ENCODE measurements around the gene GGCT. TPM values are rescaled to one million over a fixed set of nuclear protein-coding genes. Genes with fewer than 3 reads are reported as not detected.
"Not testable (repeated sequence)": the region's sequence is repeated elsewhere in the genome, so short reads cannot be mapped to it uniquely, and the experiment has no call there.

GGCT gene
- total RNA-seq, 1 experiment from 2014 or later: 52.2 TPM

GRCh38 chr7:30507346-30507900, 2.8 kb upstream of the GGCT start:
- BruUV-seq (replicated peaks); H3K36me3 ChIP-seq (ENCODE audit: control insufficient read depth, insufficient read depth, low read length); H3K27me3 ChIP-seq (ENCODE audit: control insufficient read depth, insufficient read depth, low read length); H3K9me3 ChIP-seq (ENCODE audit: control insufficient read depth, insufficient read depth, low read depth, low read length); H3K27ac ChIP-seq (ENCODE audit: low read length); in situ Hi-C loops (cut with HindIII; ENCODE audit: low pct_unique_long_range_greater_than_20kb, low sequenced_read_pairs); H3K4me3 ChIP-seq (ENCODE audit: low read depth in 2 of 2, low read length in 2 of 2); CTCF ChIA-PET; intact Hi-C loops (cut with micrococcal nuclease; ENCODE audit: unreplicated experiment); POLR2A ChIA-PET; DNase-seq (ENCODE audit: low read depth, low spot score); ATAC-seq: not testable (repeated sequence)
- H3K4me1 ChIP-seq (ENCODE audit: control insufficient read depth, insufficient read depth, low read length): peaks cover 15% of the 10 kb centered on the region; the same call in 1 of the 2 replicates

GRCh38 chr7:30505174-30505697, 607 bp upstream of the GGCT start:
- intact Hi-C loops (cut with micrococcal nuclease; ENCODE audit: unreplicated experiment): no loop called here
- Histone ChIP-seq H3K4me1 (ENCODE audit: control insufficient read depth, insufficient read depth, low read length) (peaks cover 15% of the 10 kb centered on the region; the same call in 1 of the 2 replicates), H3K9me3 (ENCODE audit: control insufficient read depth, insufficient read depth, low read depth, low read length) (no peaks in the 10 kb centered on the region), H3K4me3 (ENCODE audit: low read depth in 2 of 2, low read length in 2 of 2) (peak overlapping the region; percentile 89 to 94), H3K27me3 (ENCODE audit: control insufficient read depth, insufficient read depth, low read length) (no peaks in the 10 kb centered on the region), H3K36me3 (ENCODE audit: control insufficient read depth, insufficient read depth, low read length) (no peaks in the 10 kb centered on the region), H3K27ac (ENCODE audit: low read length) (peak overlapping the region; percentile 94)
- in situ Hi-C loops (cut with HindIII; ENCODE audit: low pct_unique_long_range_greater_than_20kb, low sequenced_read_pairs): no loop called here
- DNase-seq (ENCODE audit: low read depth, low spot score): peak; percentile 41
- BruUV-seq (replicated peaks): TSS peak; percentile 93
- TF ChIP-seq POLR2AphosphoS5 (IDR thresholded peaks at IDR 0.05; ENCODE audit: low read depth, low read length) (no peak), REST (IDR thresholded peaks at IDR 0.05; ENCODE audit: insufficient read depth in 1 of 2, low read depth in 2 of 2, low read length in 1 of 2) (no peak), SIN3A (IDR thresholded peaks at IDR 0.05; ENCODE audit: borderline replicate concordance, insufficient read depth, low read depth, low read length) (no peak; the same call in 1 of the 2 replicates), CTCF (IDR thresholded peaks at IDR 0.05) (no peak), TCF7L2 (IDR thresholded peaks at IDR 0.05; ENCODE audit: low read depth, low read length) (no peak)
- ChIA-PET CTCF (interaction anchor here (1.5 kb wide), 1 partner anchor 59 kb away, joined by 3 read pairs; no protein-coding TSS in a partner anchor), POLR2A (no interaction called here)
- ATAC-seq: peak; percentile 68

Measured in Panc1 (cell line).